Left forelimb (tissue), 1 donor: ENCODE data around the gene PALLD.

ENCODE experiments used
- DNase-seq: peaks from one replicate; pipeline ENCODE4 v3.0.0-alpha.2; 2018; ENCODE audit warnings: low spot score

Gene PALLD

GRCh38 chr4:168765322-168765721 lies 268.5 kb downstream of the PALLD start:
- DNase-seq, result no peak

DNA sequence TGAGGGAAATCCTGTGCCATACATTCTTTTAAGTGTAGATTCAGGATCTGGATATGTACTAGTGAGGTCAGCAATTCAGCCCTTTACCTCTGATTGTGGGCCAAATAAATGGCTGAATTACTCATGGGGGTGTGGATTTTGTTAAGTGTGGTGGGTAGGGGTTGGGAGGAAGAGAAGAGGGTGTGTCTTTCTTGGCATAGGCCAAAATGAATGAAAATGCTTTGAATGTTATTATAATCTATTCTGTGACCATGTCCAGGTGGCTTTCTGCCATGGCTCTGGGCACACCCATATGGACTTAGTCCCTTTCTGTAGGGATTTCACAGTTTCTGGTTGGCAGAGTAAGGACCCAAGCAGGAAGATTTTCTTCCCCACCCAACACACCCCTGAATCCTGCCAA lies 268.9 kb downstream of the PALLD start:
- no peak for DNase-seq

- no peak for DNase-seq
These were observed 269.9 kb downstream of the PALLD start for GRCh38 chr4:168766604-168767316.

GRCh38 chr4:168769416-168769815 lies 272.6 kb downstream of the PALLD start:
- DNase-seq, result no peak

GRCh38 chr4:168769837-168770236 lies 273.0 kb downstream of the PALLD start:
- no peak for DNase-seq

GRCh38 chr4:168771251-168771650 lies 274.4 kb downstream of the PALLD start:
- DNase-seq, result no peak

GRCh38 chr4:168773388-168774195 lies 276.7 kb downstream of the PALLD start:
- DNase-seq, result no peak

GRCh38 chr4:168776382-168776781 lies 279.5 kb downstream of the PALLD start:
- no peak for DNase-seq

GRCh38 chr4:168777277-168777965 lies 280.6 kb downstream of the PALLD start:
- no peak for DNase-seq

DNA sequence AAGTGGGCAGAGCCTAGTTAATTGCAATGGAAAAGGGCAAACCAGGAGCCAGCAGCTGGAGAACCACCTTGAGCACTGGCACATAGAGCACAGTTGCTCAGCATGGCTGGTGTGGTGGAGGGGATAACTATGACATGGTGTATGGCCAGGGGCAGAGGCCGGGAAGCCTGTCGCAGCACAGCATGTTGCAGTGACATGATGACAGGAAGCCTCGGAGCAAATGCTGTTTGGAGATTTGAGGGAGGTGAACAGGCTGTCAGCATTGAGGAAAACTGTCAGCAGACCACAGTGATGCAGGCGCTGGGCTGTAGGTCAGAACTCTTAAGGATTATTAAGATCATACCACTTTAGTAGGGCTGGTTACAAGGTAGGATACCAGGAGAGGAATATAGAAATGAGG lies 284.5 kb downstream of the PALLD start:
- DNase-seq, result no peak

DNA sequence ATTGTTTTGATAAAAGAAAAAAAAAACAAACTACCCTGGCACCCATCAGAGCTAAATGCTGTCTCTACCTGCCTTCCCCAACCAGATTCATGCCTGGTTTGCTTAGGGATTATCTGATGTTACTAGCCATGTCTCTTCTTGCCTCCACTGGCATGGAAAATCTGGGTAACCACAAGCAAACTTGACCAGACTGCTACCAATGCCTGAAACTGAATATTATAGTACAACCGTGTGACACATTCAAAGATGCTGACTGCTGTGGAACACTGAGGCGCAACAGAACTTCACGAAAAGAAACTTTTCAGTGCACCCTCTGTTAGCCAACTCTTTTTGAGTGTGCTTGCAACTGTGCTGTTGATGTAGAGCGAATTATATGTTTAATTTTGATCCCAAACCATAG lies 285.1 kb downstream of the PALLD start:
- no peak for DNase-seq

DNA sequence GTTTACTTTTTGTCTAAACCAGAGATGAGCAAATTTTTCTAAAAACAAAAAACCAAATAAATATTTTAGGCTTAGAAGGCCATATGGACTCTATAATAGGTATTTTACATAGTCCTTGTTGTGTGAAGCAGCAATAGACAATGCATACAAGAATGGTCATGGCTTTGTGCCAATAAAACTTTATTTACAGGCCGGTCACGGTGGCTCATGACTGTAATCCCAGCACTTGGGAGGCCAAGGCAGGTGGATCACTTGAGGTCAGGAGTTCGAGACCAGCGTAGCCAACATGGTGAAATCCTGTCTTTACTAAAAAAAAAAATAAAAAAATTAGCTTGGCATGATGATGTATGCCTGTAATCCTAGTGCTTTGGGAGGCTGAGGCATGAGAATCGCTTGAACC lies 285.6 kb downstream of the PALLD start:
- no peak for DNase-seq

DNA sequence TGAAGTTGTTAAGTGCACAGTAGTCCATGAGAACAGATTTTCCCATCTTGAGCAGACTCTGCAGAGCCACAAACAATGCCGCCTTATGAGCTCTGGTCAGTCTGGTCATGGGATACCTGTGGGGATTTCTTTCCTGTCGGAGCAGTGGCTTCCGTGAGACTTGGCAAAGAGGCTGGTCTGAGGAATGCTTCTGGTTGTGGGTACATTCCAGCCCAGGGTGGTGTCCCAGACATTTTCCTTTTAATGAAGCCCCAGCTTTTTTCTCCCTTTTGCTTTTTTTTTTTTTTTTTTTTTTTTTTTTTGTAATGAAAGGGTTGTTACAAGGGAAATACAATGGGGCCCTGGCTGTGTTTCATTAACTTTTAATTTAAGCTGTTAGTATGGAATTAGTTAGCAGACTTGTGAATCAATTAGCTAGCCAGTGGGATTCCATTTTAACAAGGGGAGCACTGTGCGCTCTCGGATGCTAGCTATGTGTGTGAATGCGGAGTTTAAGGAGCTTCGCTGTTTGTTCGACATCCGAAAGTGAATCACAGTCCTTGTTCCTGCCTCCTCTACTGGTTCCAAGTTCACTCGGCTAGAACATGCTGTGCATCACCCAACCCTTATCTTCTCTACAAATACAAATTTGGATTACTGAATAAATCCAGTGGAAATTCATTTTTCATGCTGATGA lies 288.1 kb downstream of the PALLD start:
- no peak for DNase-seq

- no peak for DNase-seq
These were observed 290.5 kb downstream of the PALLD start for GRCh38 chr4:168787334-168787733.

GRCh38 chr4:168787801-168788595 lies 291.1 kb downstream of the PALLD start:
- no peak for DNase-seq

DNA sequence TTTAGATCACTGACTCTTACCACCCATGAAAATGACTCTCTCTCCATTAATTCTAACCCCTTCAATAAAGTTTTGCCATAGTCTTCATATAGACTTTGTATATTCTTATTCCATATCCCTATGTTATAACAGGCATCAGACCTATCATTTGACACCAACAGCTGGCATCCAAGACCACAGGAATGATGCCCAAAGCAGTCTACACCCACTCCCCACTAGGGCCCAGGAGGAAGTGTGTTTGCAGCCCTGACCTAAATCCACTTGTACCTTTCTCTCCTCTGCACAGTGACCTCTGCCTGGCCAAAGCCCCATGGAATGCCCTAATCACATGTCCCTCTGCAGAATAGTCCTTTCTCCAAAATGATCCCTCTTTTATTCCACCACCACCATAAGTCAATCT lies 294.0 kb downstream of the PALLD start:
- no peak for DNase-seq

- DNase-seq, result no peak
These were observed 294.5 kb downstream of the PALLD start for GRCh38 chr4:168791376-168791775.

DNA sequence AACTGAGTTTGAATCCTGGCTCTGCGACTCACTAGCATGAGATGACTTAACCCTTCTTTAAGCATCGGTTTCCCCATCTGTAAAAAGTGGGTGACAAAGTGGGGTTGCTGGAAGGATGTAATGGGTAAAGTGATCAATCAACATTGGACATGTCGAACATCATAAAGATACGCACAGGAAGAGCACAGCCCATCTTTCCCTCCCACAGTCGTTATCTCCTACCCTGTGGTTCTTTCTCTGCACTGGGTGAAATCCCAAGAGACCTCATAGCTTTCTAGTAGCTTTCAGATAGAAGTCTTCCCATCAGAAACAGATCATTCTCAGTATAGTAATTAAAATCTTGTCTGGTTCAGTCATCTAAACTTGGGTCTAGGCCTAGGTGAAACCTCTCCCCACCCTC lies 296.7 kb downstream of the PALLD start:
- DNase-seq, result no peak

GRCh38 chr4:168794092-168794707 lies 297.3 kb downstream of the PALLD start:
- no peak for DNase-seq

DNA sequence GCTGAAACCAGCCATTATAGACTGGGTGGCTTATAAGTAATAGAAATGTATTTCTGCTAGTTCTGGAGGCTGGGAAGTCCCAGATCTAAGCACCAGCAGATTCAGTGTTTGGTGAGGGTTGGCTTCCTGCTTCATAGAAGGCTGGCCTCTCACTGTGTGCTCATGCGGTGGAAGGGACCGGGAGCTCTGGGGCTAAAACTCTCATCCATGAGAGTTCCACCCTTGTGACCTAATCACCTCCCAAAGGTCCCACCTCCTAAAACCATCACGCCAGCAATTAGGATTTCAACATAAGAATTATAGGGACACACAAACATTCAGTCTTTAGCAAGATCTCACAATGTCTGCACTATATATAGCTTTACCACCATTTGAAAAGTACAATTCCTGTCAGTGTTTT lies 298.0 kb downstream of the PALLD start:
- no peak for DNase-seq

GRCh38 chr4:168795346-168795745 lies 298.5 kb downstream of the PALLD start:
- DNase-seq, result no peak
